GM23248 (cell line): ENCODE measurements around the gene RFT1.

Experiments used
- EZH2 ChIP-seq: fragments of 200-600 bp; sonication (generic); IDR thresholded peaks from 2 replicates; pipeline ENCODE4 v1.6.1; 2018; ENCODE audit warnings: antibody characterized with exemption, mild to moderate bottlenecking; ENCODE audit not compliant: insufficient read depth, poor library complexity, severe bottlenecking
- EZH2phosphoT487 ChIP-seq: fragments of 200-600 bp; sonication (generic); IDR thresholded peaks from 2 replicates; pipeline ENCODE4 v1.6.1; 2018; ENCODE audit warnings: antibody characterized with exemption, moderate library complexity, mild to moderate bottlenecking, low read depth; ENCODE audit not compliant: insufficient read depth

- TF ChIP-seq EZH2: no peak
- no peak for TF ChIP-seq EZH2phosphoT487
These were observed 14.2 kb upstream of the RFT1 start for GRCh38 chr3:53144446-53144845.
